Mammary epithelial cell (primary cell): ENCODE data around the gene BACH1.

Experiments
- EZH2 ChIP-seq: IDR thresholded peaks from 2 replicates; pipeline ENCODE4 v1.6.1; 2012; ENCODE audit warnings: low read length, inconsistent platforms, borderline replicate concordance
- TF ChIP-seq, protein P1 (sequence below), 2 donors: IDR thresholded peaks in 1 of 2; conservative IDR thresholded peaks in 1 of 2; 2 replicates each; pipeline ENCODE4 v1.5.1; 2011 to 2012; ENCODE audit warnings: inconsistent platforms in 2 of 2, low read length in 2 of 2, mild to moderate bottlenecking in 2 of 2, control low read depth in 1 of 2, low read depth in 1 of 2; ENCODE audit not compliant: insufficient read depth in 1 of 2; ENCODE audit errors: extremely low read depth in 1 of 2

DNA sequence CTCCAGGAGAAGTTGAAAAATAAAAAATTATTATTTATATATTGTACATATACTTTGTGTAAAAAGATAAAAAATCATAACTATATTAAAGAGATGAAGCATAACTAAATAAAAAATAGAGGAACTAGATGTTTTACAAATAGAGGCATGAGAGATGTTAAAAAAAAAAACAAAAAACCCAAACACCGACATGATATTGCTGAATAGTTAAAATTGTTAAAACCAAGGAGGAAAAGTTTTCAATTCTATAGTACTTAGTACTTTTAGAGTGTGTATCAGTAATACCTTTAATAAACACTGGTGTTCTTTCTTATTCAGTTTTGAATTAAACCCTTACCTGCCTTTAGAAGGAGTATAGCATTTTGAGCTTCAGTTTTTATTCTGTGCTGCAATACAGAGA lies 32.1 kb downstream of the BACH1 start:
- TF ChIP-seq, protein P1, sequence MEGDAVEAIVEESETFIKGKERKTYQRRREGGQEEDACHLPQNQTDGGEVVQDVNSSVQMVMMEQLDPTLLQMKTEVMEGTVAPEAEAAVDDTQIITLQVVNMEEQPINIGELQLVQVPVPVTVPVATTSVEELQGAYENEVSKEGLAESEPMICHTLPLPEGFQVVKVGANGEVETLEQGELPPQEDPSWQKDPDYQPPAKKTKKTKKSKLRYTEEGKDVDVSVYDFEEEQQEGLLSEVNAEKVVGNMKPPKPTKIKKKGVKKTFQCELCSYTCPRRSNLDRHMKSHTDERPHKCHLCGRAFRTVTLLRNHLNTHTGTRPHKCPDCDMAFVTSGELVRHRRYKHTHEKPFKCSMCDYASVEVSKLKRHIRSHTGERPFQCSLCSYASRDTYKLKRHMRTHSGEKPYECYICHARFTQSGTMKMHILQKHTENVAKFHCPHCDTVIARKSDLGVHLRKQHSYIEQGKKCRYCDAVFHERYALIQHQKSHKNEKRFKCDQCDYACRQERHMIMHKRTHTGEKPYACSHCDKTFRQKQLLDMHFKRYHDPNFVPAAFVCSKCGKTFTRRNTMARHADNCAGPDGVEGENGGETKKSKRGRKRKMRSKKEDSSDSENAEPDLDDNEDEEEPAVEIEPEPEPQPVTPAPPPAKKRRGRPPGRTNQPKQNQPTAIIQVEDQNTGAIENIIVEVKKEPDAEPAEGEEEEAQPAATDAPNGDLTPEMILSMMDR (conservative IDR thresholded peaks at IDR 0.05 in 1 of 2, IDR thresholded peaks at IDR 0.05 in 1 of 2; ENCODE audit: extremely low read depth in 1 of 2, insufficient read depth in 1 of 2, low read depth in 1 of 2, low read length in 2 of 2): no peak
- TF ChIP-seq EZH2: no peak
